K562 (cell line): ENCODE data around the gene IDS.

ENCODE experiments used
- CTCF ChIP-seq, 3 experiments: IDR thresholded peaks in 2 of 3; conservative IDR thresholded peaks in 1 of 3; 2 replicates each; pipeline ENCODE4 v1.5.1; 2011 to 2012; ENCODE audit warnings: low read length in 3 of 3, mild to moderate bottlenecking in 3 of 3, control low read depth in 2 of 3, improper control_type of control experiment in 1 of 3, inconsistent platforms in 1 of 3, low read depth in 1 of 3, mixed read lengths in 1 of 3, moderate library complexity in 1 of 3; ENCODE audit not compliant: insufficient read depth in 2 of 3
- HSF4 ChIP-seq: fragments of 250-450 bp; sonication (Bioruptor Pico); IDR thresholded peaks from 2 replicates; pipeline ENCODE4 v2.1.2; 2022; ENCODE audit warnings: mild to moderate bottlenecking, moderate library complexity, borderline replicate concordance
- KLF10 ChIP-seq: fragments of 250-450 bp; sonication (Bioruptor Pico); IDR thresholded peaks from 2 replicates; pipeline ENCODE4 v1.6.1; 2021; ENCODE audit warnings: matching md5 sums
- PPARD ChIP-seq: fragments of 250-450 bp; sonication (Bioruptor Pico); IDR thresholded peaks from 2 replicates; pipeline ENCODE4 v1.8.0; 2022; ENCODE audit warnings: inconsistent platforms, mild to moderate bottlenecking, moderate library complexity
- VEZF1 ChIP-seq: fragments of 200-800 bp; sonication (Bioruptor generic); IDR thresholded peaks from 2 replicates; pipeline ENCODE4 v1.6.1; 2017; ENCODE audit warnings: missing genetic modification characterization, missing compliant biosample characterization
- ZNF165 ChIP-seq: fragments of 250-450 bp; sonication (Bioruptor Pico); IDR thresholded peaks from 2 replicates; pipeline ENCODE4 v1.4.0; 2020; ENCODE audit warnings: borderline replicate concordance
- ZNF3 ChIP-seq: fragments of 250-450 bp; sonication (Bioruptor Pico); IDR thresholded peaks from 2 replicates; pipeline ENCODE4 v1.5.0; 2021; ENCODE audit warnings: mild to moderate bottlenecking, moderate library complexity
- ZNF436 ChIP-seq: fragments of 250-450, 450-650 bp; sonication (Bioruptor Pico); formaldehyde crosslinking; IDR thresholded peaks from 2 replicates; pipeline ENCODE4 v1.7.0; 2020; ENCODE audit warnings: mild to moderate bottlenecking
- ZNF77 ChIP-seq: fragments of 250-450 bp; sonication (Bioruptor Pico); IDR thresholded peaks from 2 replicates; pipeline ENCODE4 v1.5.0; 2020

- no peak for TF ChIP-seq PPARD (CRISPR knock-in tag)
- TF ChIP-seq CTCF (IDR thresholded peaks at IDR 0.05 in 2 of 3, conservative IDR thresholded peaks at IDR 0.05 in 1 of 3; ENCODE audit: insufficient read depth in 2 of 3, low read depth in 1 of 3, low read length in 3 of 3): no peak
- TF ChIP-seq ZNF165 (CRISPR knock-in tag): no peak
- no peak for TF ChIP-seq VEZF1 (CRISPR knock-in tag)
- TF ChIP-seq ZNF436: no peak
- TF ChIP-seq ZNF3 (CRISPR knock-in tag): no peak
- TF ChIP-seq ZNF77 (CRISPR knock-in tag): no peak
- TF ChIP-seq HSF4 (CRISPR knock-in tag): no peak
- TF ChIP-seq KLF10: no peak
Measured at GRCh38 chrX:149473092-149473491, 32.0 kb downstream of the IDS start.
